Measurements from ENCODE around the gene SPSB4.
A peak's percentile ranks its signal among the peaks of the same experiment; 100 is the strongest.

Gene SPSB4

DNA sequence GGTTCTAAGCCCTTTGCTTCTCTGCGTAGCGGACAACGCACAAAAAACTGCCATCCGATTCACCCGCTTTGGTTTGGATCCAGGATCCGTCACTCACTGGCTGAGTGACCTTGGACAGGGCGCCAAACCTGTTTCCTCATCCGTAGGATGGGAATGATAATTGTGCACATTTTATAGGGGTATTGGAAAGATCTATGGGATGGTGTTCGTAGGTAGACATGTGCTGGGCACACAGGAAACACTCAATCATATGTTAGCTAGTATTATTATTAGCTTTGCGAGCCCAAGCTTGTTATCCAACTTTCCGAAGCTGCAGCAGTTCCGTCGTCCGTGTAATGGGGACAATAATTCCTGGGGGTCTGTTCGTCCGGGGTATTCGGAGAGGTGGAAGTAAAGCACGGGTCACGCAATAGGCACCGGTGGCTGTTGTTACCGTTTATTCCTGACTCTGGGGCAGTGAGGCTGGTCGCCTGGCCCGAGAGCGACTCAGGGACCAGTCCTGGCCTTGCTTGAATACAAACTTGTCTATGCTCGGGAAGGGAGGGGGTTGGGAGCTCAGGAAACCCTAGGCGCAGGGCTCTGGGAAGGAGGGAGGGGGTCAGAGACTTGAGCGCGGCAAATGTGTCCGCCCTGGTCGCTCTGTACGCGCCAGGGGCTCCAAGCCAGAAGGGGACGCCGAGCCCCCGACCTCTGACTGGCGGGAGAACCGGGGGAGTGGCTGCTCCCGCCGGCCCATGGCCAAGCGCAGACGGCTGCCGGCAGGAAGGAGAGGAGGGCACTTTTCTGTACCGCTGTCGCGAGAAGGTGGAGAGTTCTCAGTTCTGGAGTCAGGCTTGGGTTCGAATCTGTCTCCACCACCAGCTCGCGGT, 1.3 kb downstream of the SPSB4 start:
- DNase-seq (ENCODE audit: low read depth, low spot score): peak; percentile 33

DNA sequence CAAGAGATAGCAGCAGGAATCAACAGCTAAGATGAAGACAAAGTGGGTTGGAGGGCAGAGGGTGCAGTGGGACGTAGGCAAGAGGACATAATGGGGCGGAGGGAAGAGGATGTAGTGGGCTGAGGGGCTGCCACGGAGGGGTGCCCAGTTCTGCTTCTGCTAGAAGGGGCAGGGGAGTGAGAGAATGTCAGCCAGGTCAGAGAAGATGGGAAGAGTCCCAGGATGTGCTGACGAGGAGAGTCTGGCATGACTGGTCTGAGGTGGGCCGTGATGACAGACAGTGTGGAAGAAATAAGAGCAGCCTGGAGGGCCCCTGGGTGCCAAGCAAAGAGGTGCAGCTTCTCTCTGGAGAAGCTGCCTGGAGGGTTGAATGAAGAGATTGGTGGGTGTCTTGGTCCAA, 4.0 kb downstream of the SPSB4 start:
- no peak for DNase-seq (ENCODE audit: low read depth, low spot score)

- no peak for DNase-seq (ENCODE audit: low read depth, low spot score)
Observed at GRCh38 chr3:141055536-141056445, 4.6 kb downstream of the SPSB4 start.

GRCh38 chr3:141056751-141057171, 5.6 kb downstream of the SPSB4 start:
- no peak for DNase-seq (ENCODE audit: low read depth, low spot score)

- DNase-seq (ENCODE audit: low read depth, low spot score): no peak
Observed at GRCh38 chr3:141057436-141057835, 6.3 kb downstream of the SPSB4 start.

GRCh38 chr3:141057946-141058800, 7.0 kb downstream of the SPSB4 start:
- no peak for DNase-seq (ENCODE audit: low read depth, low spot score)

DNA sequence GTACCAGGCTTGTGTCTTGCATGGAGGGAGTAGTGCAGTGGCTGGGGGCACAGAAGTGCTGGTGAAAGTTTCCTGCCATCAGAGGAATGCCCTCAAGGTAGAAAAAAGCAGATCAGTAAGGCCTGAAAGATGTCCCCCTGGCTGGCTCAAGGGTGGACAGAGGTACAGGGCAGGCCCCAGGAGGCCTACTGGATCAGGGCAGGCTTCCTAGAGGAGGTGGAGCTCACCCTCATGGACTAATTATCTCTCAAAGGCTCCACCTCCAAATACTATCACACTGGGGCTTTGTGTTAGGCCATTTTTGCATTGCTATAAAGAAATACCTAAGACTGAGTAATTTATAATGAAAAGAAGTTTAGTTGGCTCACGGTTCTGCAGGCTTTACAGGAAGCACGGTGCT, 7.8 kb downstream of the SPSB4 start:
- no peak for DNase-seq (ENCODE audit: low read depth, low spot score)

- no peak for DNase-seq (ENCODE audit: low read depth, low spot score)
Observed at GRCh38 chr3:141059816-141060215, 8.7 kb downstream of the SPSB4 start.

- DNase-seq (ENCODE audit: low read depth, low spot score): no peak
Observed at GRCh38 chr3:141060327-141060726, 9.2 kb downstream of the SPSB4 start.

DNA sequence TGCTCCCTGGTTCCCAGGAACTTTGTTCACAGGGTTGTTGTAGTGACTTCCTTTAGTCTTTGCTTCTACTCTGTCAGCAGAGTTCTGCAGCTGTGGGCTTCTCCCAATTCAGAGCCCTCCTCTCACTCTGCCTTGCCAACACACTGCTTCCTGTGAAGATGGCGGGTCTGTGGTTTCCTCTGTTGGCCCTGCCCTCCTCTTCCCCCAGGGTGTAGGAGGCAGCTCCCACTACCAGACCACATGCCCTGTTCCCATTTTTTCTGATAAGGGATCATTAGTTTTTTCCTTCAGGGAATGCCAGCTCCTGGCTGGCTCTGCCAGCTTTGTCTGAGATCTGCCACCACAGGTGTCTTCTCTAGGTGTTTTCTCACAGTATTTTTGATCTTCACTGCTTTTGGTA, 12.7 kb downstream of the SPSB4 start:
- DNase-seq (ENCODE audit: low read depth, low spot score): no peak

DNA sequence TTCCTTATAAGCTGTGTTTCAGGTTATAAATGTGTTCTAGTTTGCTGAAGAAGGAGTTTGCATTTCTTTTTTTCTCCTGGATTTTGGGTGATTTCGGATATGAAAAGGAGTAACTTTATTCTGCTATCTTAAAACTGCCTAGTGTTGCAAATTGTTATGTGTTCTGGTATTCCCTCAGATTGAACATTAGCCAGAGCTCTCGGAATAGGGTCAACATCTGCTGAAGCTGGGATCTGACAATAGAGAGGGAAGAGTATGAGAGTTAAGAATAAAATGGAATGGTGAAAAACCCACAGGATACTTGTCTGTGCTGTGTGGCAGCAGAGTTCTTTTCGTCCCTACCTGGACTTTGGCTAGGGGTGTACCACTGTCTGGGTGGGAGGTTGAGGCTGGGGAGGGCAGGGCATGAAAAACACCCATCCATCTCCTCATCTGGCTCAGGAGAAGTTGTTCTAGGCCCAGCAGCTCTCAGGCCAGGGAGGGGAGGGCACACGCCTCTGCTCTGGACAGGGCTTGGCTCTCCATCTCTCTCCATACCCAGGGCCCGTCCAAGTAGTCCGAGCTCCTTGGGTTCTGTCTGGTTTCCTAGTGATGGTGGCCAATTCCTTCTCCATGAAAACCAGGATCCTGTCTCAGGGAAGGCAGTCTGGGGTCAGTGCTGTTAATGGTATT, 13.2 kb downstream of the SPSB4 start:
- no peak for DNase-seq (ENCODE audit: low read depth, low spot score)

DNA sequence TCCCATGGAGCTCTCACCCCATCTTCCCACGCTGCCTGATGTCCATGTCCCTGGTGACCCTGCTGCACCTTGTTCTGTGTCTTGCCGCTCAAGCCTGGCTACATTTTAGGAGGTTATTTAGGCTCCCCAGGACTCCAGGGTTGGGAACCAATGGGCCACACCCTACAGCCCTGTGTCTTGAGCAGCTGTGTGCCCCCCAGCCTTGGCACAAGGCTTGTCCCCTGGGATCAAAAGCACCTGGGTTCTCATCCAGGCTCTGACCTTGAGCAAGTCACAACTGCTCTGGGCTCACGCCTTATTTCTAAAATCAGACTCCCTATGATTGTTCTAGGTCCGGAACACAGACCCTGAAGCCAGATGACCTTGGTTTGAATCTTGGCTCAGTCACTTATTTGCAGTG, 14.1 kb downstream of the SPSB4 start:
- no peak for DNase-seq (ENCODE audit: low read depth, low spot score)

DNA sequence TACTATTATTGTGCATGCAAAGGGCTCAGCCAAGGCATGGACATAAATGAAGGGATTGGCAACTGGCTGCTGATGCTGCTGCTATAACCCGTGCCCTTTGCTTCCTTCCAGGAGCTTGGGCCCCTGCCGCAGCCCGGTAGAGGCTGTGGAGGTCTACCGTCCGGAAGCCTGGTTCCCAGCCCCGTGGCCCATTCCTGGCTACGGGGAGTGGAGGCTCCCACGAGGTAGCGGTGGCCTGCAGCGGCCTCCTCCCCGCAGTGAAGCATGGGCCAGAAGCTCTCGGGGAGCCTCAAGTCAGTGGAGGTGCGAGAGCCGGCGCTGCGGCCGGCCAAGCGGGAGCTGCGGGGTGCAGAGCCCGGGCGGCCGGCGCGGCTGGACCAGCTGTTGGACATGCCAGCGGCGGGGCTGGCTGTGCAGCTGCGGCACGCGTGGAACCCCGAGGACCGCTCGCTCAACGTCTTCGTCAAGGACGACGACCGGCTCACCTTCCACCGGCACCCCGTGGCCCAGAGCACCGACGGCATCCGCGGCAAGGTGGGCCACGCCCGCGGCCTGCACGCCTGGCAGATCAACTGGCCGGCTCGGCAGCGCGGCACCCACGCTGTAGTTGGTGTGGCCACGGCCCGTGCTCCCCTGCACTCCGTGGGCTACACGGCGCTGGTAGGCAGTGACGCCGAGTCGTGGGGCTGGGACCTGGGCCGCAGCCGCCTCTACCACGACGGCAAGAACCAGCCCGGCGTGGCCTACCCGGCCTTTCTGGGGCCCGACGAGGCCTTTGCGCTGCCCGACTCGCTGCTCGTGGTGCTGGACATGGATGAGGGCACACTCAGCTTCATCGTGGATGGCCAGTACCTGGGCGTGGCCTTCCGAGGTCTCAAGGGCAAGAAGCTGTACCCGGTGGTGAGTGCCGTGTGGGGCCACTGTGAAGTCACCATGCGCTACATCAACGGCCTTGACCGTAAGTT, 15.0 kb downstream of the SPSB4 start:
- DNase-seq (ENCODE audit: low read depth, low spot score): no peak

DNA sequence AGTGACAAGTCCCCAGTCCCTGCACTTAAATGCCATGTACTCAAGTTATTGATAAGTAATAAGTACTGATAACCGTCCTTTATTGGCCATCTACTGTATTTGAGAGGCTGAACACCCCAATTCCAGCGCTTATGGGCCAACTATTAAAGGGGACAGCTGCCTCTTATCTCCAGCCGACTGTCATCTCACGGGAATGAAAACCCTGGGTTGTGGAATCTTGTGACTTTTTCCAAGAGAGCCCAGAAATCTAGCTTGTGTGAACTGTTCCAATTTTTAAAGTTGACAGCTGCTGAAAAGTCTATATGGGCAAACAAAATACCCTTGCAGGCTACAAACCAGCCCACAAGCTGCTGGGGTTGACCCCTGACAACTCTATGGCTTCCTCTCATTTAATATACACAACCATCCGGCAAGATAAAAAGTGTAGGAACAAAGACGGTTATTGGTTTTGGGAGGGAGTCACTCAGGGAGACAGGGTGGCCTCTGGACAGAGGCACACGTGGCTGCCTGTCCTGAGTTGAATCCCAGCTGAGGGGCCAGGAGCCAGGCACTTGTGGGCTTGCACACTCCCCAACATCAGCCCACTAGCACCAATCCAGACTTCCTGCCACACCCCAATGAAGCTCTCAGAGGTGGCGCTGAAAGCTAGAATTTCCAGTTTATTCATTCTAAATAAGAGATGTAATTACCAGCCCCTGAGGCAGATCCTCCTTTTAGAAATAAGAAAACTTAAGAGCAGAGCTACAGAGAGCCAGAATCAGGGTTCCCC, 16.2 kb downstream of the SPSB4 start:
- DNase-seq (ENCODE audit: low read depth, low spot score): no peak

DNA sequence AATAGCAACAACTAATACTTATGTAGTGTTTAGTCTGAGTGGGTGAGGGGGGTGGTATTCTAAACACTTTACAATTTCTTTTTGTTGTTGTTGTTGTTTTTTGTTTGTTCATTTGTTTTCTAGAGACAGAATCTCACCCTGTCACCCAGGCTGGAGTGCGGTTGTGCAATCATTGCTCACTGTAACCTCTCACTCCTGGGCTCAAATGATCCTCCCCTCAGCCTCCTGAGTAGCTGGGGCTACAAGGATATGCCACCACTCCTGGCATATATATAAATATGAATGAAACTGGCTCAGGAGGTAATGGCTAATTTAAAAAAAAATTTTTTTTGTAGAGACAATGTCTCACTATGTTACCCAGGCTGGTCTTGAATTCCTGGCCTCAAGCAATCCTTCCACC, 19.1 kb downstream of the SPSB4 start:
- no peak for DNase-seq (ENCODE audit: low read depth, low spot score)

- DNase-seq (ENCODE audit: low read depth, low spot score): peak; percentile 21
Observed at GRCh38 chr3:141070727-141071357, 19.7 kb downstream of the SPSB4 start.

DNA sequence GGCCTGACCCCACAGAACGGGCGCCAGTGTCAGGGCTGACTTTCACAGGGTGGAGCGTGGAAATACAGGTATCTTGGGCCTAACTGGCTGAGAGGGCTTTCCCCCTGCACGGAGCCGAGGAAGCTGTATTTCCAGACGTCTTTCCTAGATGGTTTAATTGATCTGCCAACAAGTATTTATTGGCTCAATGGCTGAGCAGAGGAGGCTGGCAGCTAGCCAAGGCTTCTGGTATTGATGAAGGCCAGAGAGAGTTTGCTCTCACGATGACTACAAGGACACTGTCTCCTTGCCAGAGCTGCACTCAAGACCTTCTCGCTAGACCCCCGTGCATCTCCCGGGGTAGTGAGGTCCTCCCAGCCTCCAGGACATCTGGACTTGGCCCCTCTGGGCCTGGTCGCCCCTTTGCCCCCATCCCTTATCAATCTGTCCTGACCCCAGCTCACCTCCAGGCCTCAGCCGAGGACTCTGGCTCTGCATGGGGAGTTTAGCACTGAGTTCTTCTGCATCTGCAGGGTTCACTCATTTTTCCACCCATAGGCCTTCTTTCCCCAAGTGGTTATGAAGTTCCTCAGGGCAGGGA, 20.6 kb downstream of the SPSB4 start:
- no peak for DNase-seq (ENCODE audit: low read depth, low spot score)

GRCh38 chr3:141072950-141073349, 21.8 kb downstream of the SPSB4 start:
- DNase-seq (ENCODE audit: low read depth, low spot score): no peak
